K562 (cell line): ENCODE data around the gene IL31RA. TPM values are rescaled to one million over a fixed set of nuclear protein-coding genes. Genes with fewer than 3 reads are reported as not detected.

ENCODE experiments used
- ATAC-seq: fragments of 200-7000 bp; cut with Tn5 transposase; 3 replicates; pipeline ENCODE4 v1.9.1; 2020; ENCODE audit warnings: moderate library complexity
- BruUV-seq: library from RNA; stranded (reverse); fragments of 400-500 nt; replicated peaks from 2 replicates; lab custom pipeline; 2021; lab: Mats Ljungman, UMichigan
- CTCF ChIA-PET: fragments of 300-600 bp; formaldehyde crosslinking; extraction: SDS; loops from one replicate; lab custom pipeline; 2021; ENCODE audit warnings: low intra/inter-chr PET ratio; lab: Yijun Ruan, JAX
- POLR2A ChIA-PET: fragments of 300-600, 350-650 bp; sonication (Branson Sonifier 250); formaldehyde crosslinking; extraction: SDS; loops from one replicate; lab custom pipeline; 2021; ENCODE audit warnings: antibody characterized with exemption, inconsistent platforms; lab: Yijun Ruan, JAX
- DNase-seq, 4 experiments: peaks; one replicate each; pipeline versions ENCODE4 v3.0.0 to v3.0.0-alpha.2; 2011 to 2018; ENCODE audit warnings: low spot score in 3 of 4, mixed read lengths in 3 of 4; ENCODE audit errors: extremely low read depth in 1 of 4
- FAIRE-seq: peaks from 2 replicates; lab custom pipeline; 2011; peaks lifted over from hg19 to GRCh38; lab: Jason Lieb, UNC
- H2AFZ ChIP-seq: 2 replicates; pipeline ENCODE4 v1.6.0; 2011; ENCODE audit warnings: low read depth, low read length, control low read depth, inconsistent platforms
- H3K27ac ChIP-seq: fragments of 200-600 bp; 3 replicates; pipeline ENCODE4 v1.8.0; 2011; ENCODE audit warnings: low read depth, mild to moderate bottlenecking, control low read depth, inconsistent platforms, low read length, moderate library complexity, mixed read lengths; ENCODE audit errors: extremely low read depth
- H3K27me3 ChIP-seq, 2 experiments: fragments of 300-600 bp in 1 of 2; 2 replicates in 1 of 2; 3 replicates in 1 of 2; pipeline versions ENCODE4 v1.6.0 to v1.8.0; 2011; ENCODE audit warnings: inconsistent platforms in 2 of 2, low read length in 2 of 2, mild to moderate bottlenecking in 1 of 2, mixed read lengths in 1 of 2, moderate library complexity in 1 of 2; ENCODE audit not compliant: control insufficient read depth in 2 of 2, insufficient read depth in 2 of 2
- H3K36me3 ChIP-seq: fragments of 300-600 bp; 3 replicates; pipeline ENCODE4 v1.8.0; 2011; ENCODE audit warnings: mild to moderate bottlenecking, low read length, inconsistent platforms; ENCODE audit not compliant: control insufficient read depth, insufficient read depth
- H3K4me1 ChIP-seq, 2 experiments: fragments of 200-600 bp in 1 of 2; replicated peaks in 1 of 2; 2 replicates in 1 of 2; 3 replicates in 1 of 2; pipeline versions ENCODE4 v1.5.1 to v1.8.0; 2011; ENCODE audit warnings: inconsistent platforms in 2 of 2, low read length in 2 of 2, mild to moderate bottlenecking in 1 of 2, mixed read lengths in 1 of 2, moderate library complexity in 1 of 2; ENCODE audit not compliant: control insufficient read depth in 2 of 2, insufficient read depth in 2 of 2
- H3K4me2 ChIP-seq: 2 replicates; pipeline ENCODE4 v1.6.1; 2011; ENCODE audit warnings: low read length, control low read depth, inconsistent platforms, mixed read lengths; ENCODE audit not compliant: insufficient read depth
- H3K4me3 ChIP-seq: fragments of 200-600 bp; sonication (generic), shearing (Covaris generic); 2 replicates; pipeline ENCODE4 v1.5.1; 2016; ENCODE audit warnings: control low read depth, inconsistent platforms
- H3K79me2 ChIP-seq: fragments of 200-600 bp; 3 replicates; pipeline ENCODE4 v1.8.0; 2011; ENCODE audit warnings: low read length, inconsistent platforms; ENCODE audit not compliant: control insufficient read depth, insufficient read depth
- H3K9ac ChIP-seq, 2 experiments: 2 replicates each; pipeline versions ENCODE4 v1.6.0 to v1.6.1; 2011; ENCODE audit warnings: low read depth in 2 of 2, low read length in 2 of 2, control low read depth in 1 of 2, inconsistent platforms in 1 of 2, mild to moderate bottlenecking in 1 of 2, mixed read lengths in 1 of 2; ENCODE audit not compliant: insufficient read depth in 1 of 2
- H3K9me1 ChIP-seq: one replicate; pipeline ENCODE4 v1.6.0; 2011; ENCODE audit warnings: inconsistent platforms, mild to moderate bottlenecking, low read length, moderate library complexity; ENCODE audit not compliant: control insufficient read depth, insufficient read depth
- H3K9me3 ChIP-seq: replicated peaks from 2 replicates; pipeline ENCODE4 v1.5.1; 2011; ENCODE audit warnings: low read depth, low read length, inconsistent platforms; ENCODE audit not compliant: control insufficient read depth, insufficient read depth
- H4K20me1 ChIP-seq: replicated peaks from 2 replicates; pipeline ENCODE4 v1.6.1; 2011; ENCODE audit warnings: low read length, inconsistent platforms, mixed read lengths; ENCODE audit not compliant: control insufficient read depth, insufficient read depth
- CBFA2T3 ChIP-seq: fragments of 450-650 bp; IDR thresholded peaks from 2 replicates; pipeline ENCODE4 v1.6.1; 2017
- CHD4 ChIP-seq: fragments of 200-600 bp; sonication (generic); IDR thresholded peaks from 3 replicates; pipeline ENCODE4 v1.6.1; 2012; ENCODE audit warnings: low read depth, mild to moderate bottlenecking, mixed read lengths, low read length, inconsistent platforms; ENCODE audit not compliant: insufficient read depth, insufficient replicate concordance, poor library complexity, severe bottlenecking
- DNMT1 ChIP-seq: fragments of 450-650 bp; IDR thresholded peaks from 2 replicates; pipeline ENCODE4 v1.6.1; 2016; ENCODE audit warnings: antibody characterized with exemption, mild to moderate bottlenecking
- ETV5 ChIP-seq: sonication (generic); formaldehyde crosslinking; IDR thresholded peaks from 2 replicates; pipeline ENCODE4 v1.4.0; 2020; ENCODE audit warnings: low read depth, mild to moderate bottlenecking, missing genetic modification reagents
- FUS ChIP-seq: fragments of 200-400 bp; formaldehyde crosslinking; optimal IDR thresholded peaks from 2 replicates; pipeline ENCODE3; 2017; ENCODE audit warnings: low read depth, low read length
- HMGN3 ChIP-seq: IDR thresholded peaks from 2 replicates; pipeline ENCODE4 v1.6.1; 2011; ENCODE audit warnings: borderline replicate concordance, low read depth, mild to moderate bottlenecking, mixed read lengths, low read length; ENCODE audit not compliant: insufficient read length; ENCODE audit errors: extremely low read depth
- HOXB6 ChIP-seq: fragments of 250-450 bp; sonication (Bioruptor Pico); IDR thresholded peaks from 2 replicates; pipeline ENCODE4 v1.5.1; 2022; ENCODE audit warnings: mild to moderate bottlenecking, borderline replicate concordance
- LCOR ChIP-seq: sonication (generic); formaldehyde crosslinking; IDR thresholded peaks from 2 replicates; pipeline ENCODE4 v1.8.0; 2022; ENCODE audit warnings: mild to moderate bottlenecking, missing genetic modification reagents
- NCOA6 ChIP-seq: fragments of 450-650 bp; IDR thresholded peaks from 2 replicates; pipeline ENCODE4 v1.6.1; 2017; ENCODE audit warnings: mild to moderate bottlenecking
- RAD21 ChIP-seq, 2 experiments: fragments of 250-450 bp in 1 of 2; fragments of 450-650 bp in 1 of 2; sonication (Bioruptor Pico) in 1 of 2; formaldehyde crosslinking in 1 of 2; IDR thresholded peaks in 1 of 2; conservative IDR thresholded peaks in 1 of 2; 2 replicates each; pipeline versions ENCODE4 v1.4.0 to v1.8.0; 2020 to 2022; ENCODE audit warnings: mild to moderate bottlenecking in 2 of 2, moderate library complexity in 1 of 2
- SNIP1 ChIP-seq: fragments of 450-650 bp; IDR thresholded peaks from 2 replicates; pipeline ENCODE4 v1.7.1; 2017; ENCODE audit warnings: low read depth, mild to moderate bottlenecking
- SPI1 ChIP-seq: IDR thresholded peaks from 2 replicates; pipeline ENCODE4 v1.6.1; 2011; ENCODE audit warnings: low read depth, low read length, control low read depth, borderline replicate concordance
- SRF ChIP-seq, 2 experiments: fragments of 250-450, 450-650 bp in 1 of 2; sonication (Bioruptor Pico) in 1 of 2; sonication (generic) in 1 of 2; formaldehyde crosslinking; IDR thresholded peaks; 2 replicates each; pipeline versions ENCODE4 v1.5.0 to v1.5.1; 2020 to 2022; ENCODE audit warnings: mild to moderate bottlenecking in 1 of 2, missing genetic modification reagents in 1 of 2
- ZBTB9 ChIP-seq: fragments of 450-650 bp; formaldehyde crosslinking; IDR thresholded peaks from 2 replicates; pipeline ENCODE4 v1.4.0; 2020; ENCODE audit warnings: mild to moderate bottlenecking, moderate library complexity
- ZNF124 ChIP-seq: sonication (generic); formaldehyde crosslinking; IDR thresholded peaks from 2 replicates; pipeline ENCODE4 v1.8.1; 2022; ENCODE audit warnings: missing genetic modification reagents
- ZNF316 ChIP-seq: fragments of 450-650 bp; IDR thresholded peaks from 2 replicates; pipeline ENCODE4 v1.6.1; 2016
- ZNF707 ChIP-seq: fragments of 250-450 bp; sonication (Bioruptor Pico); conservative IDR thresholded peaks from 2 replicates; pipeline ENCODE4 v1.8.0; 2022; ENCODE audit warnings: inconsistent platforms, mild to moderate bottlenecking, moderate library complexity
- ZNF764 ChIP-seq: fragments of 250-450 bp; sonication (Bioruptor Pico); IDR thresholded peaks from 2 replicates; pipeline ENCODE4 v1.4.0; 2020; ENCODE audit warnings: low read depth, mild to moderate bottlenecking, moderate library complexity
- WGBS: fragments of 100-300 bp; shearing (Covaris generic); methylation state at CpG from one replicate; pipeline ENCODE4 v1.1.6; 2016; ENCODE audit warnings: low coverage, mixed read lengths; ENCODE audit not compliant: insufficient coverage; ENCODE audit errors: missing lambda C conversion rate; 5-methylcytosine and 5-hydroxymethylcytosine counted together
- in situ Hi-C: fragments of 300-500 bp; cut with MboI; formaldehyde crosslinking; loops from 4 replicates; pipeline ENCODE4 v1.15.0; 2018; ENCODE audit warnings: inconsistent platforms, mixed read lengths
- intact Hi-C: fragments of 100-400 bp; cut with micrococcal nuclease; formaldehyde crosslinking; loops from 2 replicates; pipeline ENCODE4 v1.14.2; 2022
- polyA plus RNA-seq, 8 experiments: library from polyadenylated mRNA; depleted of rRNA in 4 of 8; stranded (reverse) in 5 of 8; unstranded in 3 of 8; fragments of >200 nt; fragmentation: Nextera tagmentation in 2 of 8; fragmentation: Illumina TruSeq in 1 of 8; extraction: Ambion mirVana in 2 of 8; extraction: Trizol in 1 of 8; gene quantifications; 2 replicates each; pipeline versions ENCODE4 v1.2.1 to v1.2.3, GENCODE V29; 2011 to 2014; ENCODE audit warnings: inconsistent platforms in 1 of 8, missing spikeins in 1 of 8
- total RNA-seq, 7 experiments: library from RNA; depleted of rRNA in 6 of 7; stranded (reverse); fragments of >200 nt in 6 of 7; fragmentation: Illumina TruSeq in 2 of 7; extraction: Trizol in 2 of 7; gene quantifications; 2 replicates each; pipeline versions ENCODE4 v1.2.1 to v1.2.3, GENCODE V29; 2011 to 2021; ENCODE audit warnings: low replicate concordance in 1 of 7

IL31RA gene
- total and polyA plus RNA-seq, 9 of the 15 experiments (the other 6 are each of a cell fraction or from before 2014, with no cell fraction given) = not detected

GRCh38 chr5:55866485-55866884 lies 15.3 kb downstream of the IL31RA start:
- POLR2A ChIA-PET = no interaction called here

More at GRCh38 chr5:55866485-55866884, 15.3 kb downstream of the IL31RA start:
- Histone ChIP-seq H3K9ac (no peak overlapping the region), H3K79me2 (no peaks in the 10 kb centered on the region), H3K4me3 (no peak overlapping the region), H3K36me3 (no peaks in the 10 kb centered on the region), H3K27me3 (peaks cover 0 to 10% of the 10 kb centered on the region in 2 experiments; a peak in 2 of 5 replicates), H3K4me1 (no peaks in the 10 kb centered on the region; a peak in 1 of 5 replicates), H2AFZ (no peak overlapping the region), H3K9me3 (no peaks in the 10 kb centered on the region; the same call in 1 of the 2 replicates), H4K20me1 (0 out of 2 replicates have a peak, but pooled peaks cover 3% of the 10 kb centered on the region), H3K4me2 (no peak overlapping the region), H3K9me1 (no peaks in the 10 kb centered on the region), H3K27ac (no peak overlapping the region)
- TF ChIP-seq SPI1 = no peak
- no peak for TF ChIP-seq RAD21 (CRISPR knock-in tag; conservative IDR thresholded peaks at IDR 0.05 in 1 of 2, IDR thresholded peaks at IDR 0.05 in 1 of 2)
- no peak for TF ChIP-seq ZBTB9 (CRISPR knock-in tag)
- TF ChIP-seq NCOA6 = no peak
- TF ChIP-seq LCOR (CRISPR knock-in tag) = no peak
- no peak for TF ChIP-seq ZNF124 (CRISPR knock-in tag)
- TF ChIP-seq CBFA2T3 = no peak
- no peak for TF ChIP-seq ETV5 (CRISPR knock-in tag)
- TF ChIP-seq DNMT1 = no peak
- no peak for TF ChIP-seq HOXB6 (CRISPR knock-in tag)
- no peak for TF ChIP-seq ZNF316
- no peak for TF ChIP-seq ZNF764 (CRISPR knock-in tag)
- TF ChIP-seq FUS = no peak
- no peak for TF ChIP-seq HMGN3
- TF ChIP-seq ZNF707 = no peak
- no peak for TF ChIP-seq SNIP1
- no peak for TF ChIP-seq SRF (CRISPR knock-in tag; IDR thresholded peaks at IDR 0.05)
- no peak for TF ChIP-seq CHD4
- 3% methylated on average over 5 of the region's 8 CpGs for WGBS
- no TSS peak for BruUV-seq
- FAIRE-seq = no peak
- no peak for DNase-seq
- no peak for ATAC-seq
- in situ Hi-C loops (no loop called here), intact Hi-C loops (no loop called here)
- CTCF ChIA-PET = no interaction called here
